ENCODE data around the gene TBC1D22A. TPM values are rescaled to one million over a fixed set of nuclear protein-coding genes. Genes with fewer than 3 reads are reported as not detected.

Gene TBC1D22A
- total RNA-seq, 2 donors from 2014 or later, result 28.9 to 31.3 TPM

DNA sequence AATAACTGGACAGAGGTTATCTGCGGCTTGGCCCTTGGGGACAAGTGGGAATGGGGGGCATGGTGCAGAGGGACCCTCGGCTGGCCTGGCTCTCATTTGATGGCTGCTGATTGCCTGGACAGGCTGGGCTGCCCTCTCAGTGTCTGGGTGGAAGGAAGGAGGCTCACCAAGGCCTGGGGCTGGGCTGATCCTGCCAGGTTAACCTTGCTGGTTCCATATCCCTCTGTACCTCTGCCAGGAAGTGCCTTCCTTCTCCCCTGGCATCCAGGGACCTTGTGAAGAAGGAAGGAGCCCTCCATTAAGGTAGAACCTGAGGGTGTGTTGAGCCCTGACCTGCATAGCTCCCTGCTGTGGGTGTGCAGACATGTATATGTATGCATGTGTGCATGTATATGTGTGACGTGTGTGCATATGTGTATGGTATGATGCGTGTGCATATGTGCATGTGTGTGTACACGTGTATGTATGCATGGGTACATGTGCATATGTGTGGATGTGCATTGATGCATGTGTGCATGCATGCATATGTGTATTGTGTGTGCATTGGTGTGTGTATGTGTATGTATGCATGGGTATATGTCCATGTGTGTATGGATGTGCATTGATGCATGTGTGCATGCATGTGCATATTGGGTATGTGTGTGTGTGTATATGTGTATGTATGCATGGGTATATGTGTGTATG lies 433.9 kb downstream of the TBC1D22A start:
- Histone ChIP-seq H3K27me3 (replicated peaks; ENCODE audit: insufficient read depth) (no peaks in the 10 kb centered on the region), H3K9me3 (no peaks in the 10 kb centered on the region)

DNA sequence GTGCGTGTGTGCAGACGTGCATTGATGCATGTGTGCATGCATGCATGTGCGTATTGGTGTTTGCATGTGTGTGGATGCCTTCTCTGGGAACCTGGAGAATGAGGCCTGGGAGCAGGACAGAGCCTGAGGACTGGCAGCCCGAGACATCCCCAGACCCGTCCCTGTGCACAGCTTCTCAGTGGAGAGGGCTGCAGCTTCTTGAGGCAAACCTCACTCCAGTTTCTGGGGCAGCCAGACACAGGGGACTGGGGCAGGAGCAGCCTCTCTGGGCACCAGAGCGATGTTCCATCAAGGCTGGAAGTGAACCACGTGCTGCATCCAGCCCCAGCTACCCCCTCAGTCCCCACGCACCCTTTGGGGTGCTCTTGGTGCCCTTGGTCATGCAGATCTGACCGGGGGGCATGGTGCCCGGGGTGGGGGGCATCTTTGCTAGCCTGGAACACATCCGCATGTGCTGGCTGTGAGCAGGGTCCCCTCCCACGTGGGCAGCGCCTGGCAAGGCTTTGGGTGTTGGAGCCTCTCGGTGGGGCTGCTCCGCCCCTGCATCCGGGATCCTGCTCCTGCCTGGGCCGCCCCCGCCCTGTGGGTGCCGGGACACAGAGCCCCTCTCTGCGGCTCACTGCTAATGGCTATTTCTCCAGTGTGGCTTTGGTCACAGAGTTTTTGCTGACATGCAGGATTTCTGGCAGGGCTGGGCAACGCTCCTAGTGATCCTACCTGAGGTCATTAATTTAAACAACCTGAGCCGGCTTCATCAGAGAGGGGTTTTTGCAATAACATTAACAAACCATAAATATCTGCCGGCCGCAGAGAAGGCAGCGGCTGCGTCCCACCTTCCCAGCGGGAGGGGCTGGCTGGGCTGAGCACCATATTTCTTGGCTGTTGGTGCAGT lies 434.7 kb downstream of the TBC1D22A start:
- no peaks in the 10 kb centered on the region for H3K27me3 ChIP-seq (replicated peaks; ENCODE audit: insufficient read depth)
- no peak for ATAC-seq (ENCODE audit: insufficient number of reproducible peaks, low FRiP score, low read depth)

More for the DNA sequence above, 433.9 kb downstream of the TBC1D22A start:
- Histone ChIP-seq H3K4me3 (no peak overlapping the region), H3K27ac (no peak overlapping the region), H3K36me3 (no peaks in the 10 kb centered on the region), H3K4me1 (ENCODE audit: control insufficient read depth in 1 of 2, low read depth in 2 of 2) (no peaks in the 10 kb centered on the region)
- ATAC-seq (ENCODE audit: insufficient number of reproducible peaks, low FRiP score, low read depth) (no peak), DNase-seq (ENCODE audit: low spot score) (no peak)
- TF ChIP-seq, protein P1, sequence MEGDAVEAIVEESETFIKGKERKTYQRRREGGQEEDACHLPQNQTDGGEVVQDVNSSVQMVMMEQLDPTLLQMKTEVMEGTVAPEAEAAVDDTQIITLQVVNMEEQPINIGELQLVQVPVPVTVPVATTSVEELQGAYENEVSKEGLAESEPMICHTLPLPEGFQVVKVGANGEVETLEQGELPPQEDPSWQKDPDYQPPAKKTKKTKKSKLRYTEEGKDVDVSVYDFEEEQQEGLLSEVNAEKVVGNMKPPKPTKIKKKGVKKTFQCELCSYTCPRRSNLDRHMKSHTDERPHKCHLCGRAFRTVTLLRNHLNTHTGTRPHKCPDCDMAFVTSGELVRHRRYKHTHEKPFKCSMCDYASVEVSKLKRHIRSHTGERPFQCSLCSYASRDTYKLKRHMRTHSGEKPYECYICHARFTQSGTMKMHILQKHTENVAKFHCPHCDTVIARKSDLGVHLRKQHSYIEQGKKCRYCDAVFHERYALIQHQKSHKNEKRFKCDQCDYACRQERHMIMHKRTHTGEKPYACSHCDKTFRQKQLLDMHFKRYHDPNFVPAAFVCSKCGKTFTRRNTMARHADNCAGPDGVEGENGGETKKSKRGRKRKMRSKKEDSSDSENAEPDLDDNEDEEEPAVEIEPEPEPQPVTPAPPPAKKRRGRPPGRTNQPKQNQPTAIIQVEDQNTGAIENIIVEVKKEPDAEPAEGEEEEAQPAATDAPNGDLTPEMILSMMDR (IDR thresholded peaks at IDR 0.05), result no peak

DNA sequence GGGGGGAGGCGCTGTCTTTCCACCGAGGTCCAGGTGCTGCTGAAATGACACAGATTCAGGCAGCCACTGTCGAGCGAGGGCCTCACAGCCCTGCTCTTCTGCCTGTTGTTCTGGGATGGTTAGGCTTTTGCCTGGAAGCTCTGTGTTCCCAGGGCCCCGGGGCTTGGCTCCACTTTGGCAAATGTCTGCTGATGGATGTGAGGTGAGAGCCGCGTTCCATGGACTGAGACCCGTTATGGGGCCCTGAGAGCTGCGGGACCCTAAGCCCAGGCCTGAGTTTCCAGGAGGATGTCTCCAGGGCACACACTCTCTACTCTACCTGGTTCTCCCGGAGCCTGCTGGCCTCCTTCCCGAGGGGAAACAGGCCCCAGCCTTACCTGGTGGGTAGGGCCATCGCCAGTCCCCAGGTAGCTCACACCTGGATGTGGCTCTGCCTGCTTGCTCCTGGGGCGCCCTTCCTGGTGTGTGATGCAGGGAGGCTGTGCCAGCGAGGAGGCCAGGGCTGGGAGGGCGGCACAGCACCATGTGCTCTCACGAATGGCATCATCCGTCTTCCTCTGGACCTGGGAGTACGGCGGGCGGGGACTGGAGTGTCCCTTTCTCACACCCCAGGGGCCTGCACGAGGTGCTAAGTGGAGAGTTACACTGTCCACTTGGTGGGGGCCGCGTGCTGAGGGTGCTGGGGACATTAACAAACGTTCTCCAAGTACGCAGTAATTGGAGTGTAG lies 435.5 kb downstream of the TBC1D22A start:
- TF ChIP-seq, protein P1 (IDR thresholded peaks at IDR 0.05), result no peak
- no peaks in the 10 kb centered on the region for H3K36me3 ChIP-seq
- no peaks in the 10 kb centered on the region for H3K4me1 ChIP-seq (ENCODE audit: control insufficient read depth in 1 of 2, low read depth in 2 of 2)
- no peak for ATAC-seq (ENCODE audit: insufficient number of reproducible peaks, low FRiP score, low read depth)
- H3K27ac ChIP-seq, result no peak overlapping the region
- no peak overlapping the region for H3K4me3 ChIP-seq
- DNase-seq (ENCODE audit: low spot score), result no peak
- H3K9me3 ChIP-seq, result no peaks in the 10 kb centered on the region
- H3K27me3 ChIP-seq (replicated peaks; ENCODE audit: insufficient read depth), result no peaks in the 10 kb centered on the region

More for the DNA sequence above, 434.7 kb downstream of the TBC1D22A start:
- Histone ChIP-seq H3K9me3 (no peaks in the 10 kb centered on the region), H3K27ac (no peak overlapping the region), H3K36me3 (no peaks in the 10 kb centered on the region), H3K4me1 (ENCODE audit: control insufficient read depth in 1 of 2, low read depth in 2 of 2) (no peaks in the 10 kb centered on the region), H3K4me3 (no peak overlapping the region)
- no peak for DNase-seq (ENCODE audit: low spot score)
- TF ChIP-seq, protein P1 (IDR thresholded peaks at IDR 0.05), result no peak

DNA sequence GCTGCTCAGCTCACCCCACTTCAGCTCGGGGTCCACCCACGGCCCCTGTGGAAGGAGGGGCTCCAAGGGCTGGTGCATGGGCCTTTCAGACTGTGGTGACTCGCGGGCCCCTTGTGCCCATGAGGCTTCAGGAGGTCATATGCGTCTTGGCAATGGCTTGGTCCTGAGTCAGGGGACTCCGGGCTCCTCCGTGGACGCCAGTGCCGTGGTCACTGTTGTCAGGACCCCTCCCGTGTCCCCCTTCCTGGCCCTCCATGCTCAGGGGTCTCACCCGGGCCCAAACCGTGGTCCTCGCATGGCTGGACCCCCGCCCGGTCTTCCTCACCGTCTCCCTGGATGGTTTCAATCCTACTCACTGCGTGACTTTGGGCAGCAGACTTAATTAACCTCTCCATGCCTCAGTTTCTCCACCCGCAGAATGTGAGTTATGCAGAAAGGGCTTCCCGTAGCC lies 436.4 kb downstream of the TBC1D22A start:
- ATAC-seq (ENCODE audit: insufficient number of reproducible peaks, low FRiP score, low read depth) (no peak), DNase-seq (ENCODE audit: low spot score) (no peak)
- no peaks in the 10 kb centered on the region for H3K4me1 ChIP-seq (ENCODE audit: control insufficient read depth in 1 of 2, low read depth in 2 of 2)
- no peaks in the 10 kb centered on the region for H3K36me3 ChIP-seq
- no peak overlapping the region for H3K4me3 ChIP-seq
- no peaks in the 10 kb centered on the region for H3K27me3 ChIP-seq (replicated peaks; ENCODE audit: insufficient read depth)
- no peaks in the 10 kb centered on the region for H3K9me3 ChIP-seq
- no peak overlapping the region for H3K27ac ChIP-seq
- TF ChIP-seq, protein P1 (IDR thresholded peaks at IDR 0.05), result no peak
